Posterior vena cava (tissue), 2 donors: ENCODE data around the gene GRIN3A. TPM values are rescaled to one million over a fixed set of nuclear protein-coding genes. Genes with fewer than 3 reads are reported as not detected.

Experiments
- DNase-seq: peaks from one replicate; pipeline ENCODE4 v3.0.0-alpha.2; 2020; ENCODE audit warnings: low spot score
- intact Hi-C, 2 donors: fragments of 100-400 bp; cut with DNase I; formaldehyde crosslinking; loops; one replicate each; pipeline versions ENCODE4 v1.14.1 to v1.14.2; 2022 to 2023
- total RNA-seq, 2 donors: library from RNA; stranded (reverse); fragmentation: NEBNext Ultra II Directional; extraction: Animal tissue kit (Norgen Biotek cat#: 25700); gene quantifications; one replicate each; pipeline ENCODE4 v1.2.1, GENCODE V29; 2021
- donor health status: DM: yes; HTN: yes; CAD: no.
- donor health status: DM: yes; HTN: yes; CAD: no.

GRIN3A gene
- total RNA-seq, 2 donors from 2014 or later = 0.14 TPM; not detected in 1

DNA sequence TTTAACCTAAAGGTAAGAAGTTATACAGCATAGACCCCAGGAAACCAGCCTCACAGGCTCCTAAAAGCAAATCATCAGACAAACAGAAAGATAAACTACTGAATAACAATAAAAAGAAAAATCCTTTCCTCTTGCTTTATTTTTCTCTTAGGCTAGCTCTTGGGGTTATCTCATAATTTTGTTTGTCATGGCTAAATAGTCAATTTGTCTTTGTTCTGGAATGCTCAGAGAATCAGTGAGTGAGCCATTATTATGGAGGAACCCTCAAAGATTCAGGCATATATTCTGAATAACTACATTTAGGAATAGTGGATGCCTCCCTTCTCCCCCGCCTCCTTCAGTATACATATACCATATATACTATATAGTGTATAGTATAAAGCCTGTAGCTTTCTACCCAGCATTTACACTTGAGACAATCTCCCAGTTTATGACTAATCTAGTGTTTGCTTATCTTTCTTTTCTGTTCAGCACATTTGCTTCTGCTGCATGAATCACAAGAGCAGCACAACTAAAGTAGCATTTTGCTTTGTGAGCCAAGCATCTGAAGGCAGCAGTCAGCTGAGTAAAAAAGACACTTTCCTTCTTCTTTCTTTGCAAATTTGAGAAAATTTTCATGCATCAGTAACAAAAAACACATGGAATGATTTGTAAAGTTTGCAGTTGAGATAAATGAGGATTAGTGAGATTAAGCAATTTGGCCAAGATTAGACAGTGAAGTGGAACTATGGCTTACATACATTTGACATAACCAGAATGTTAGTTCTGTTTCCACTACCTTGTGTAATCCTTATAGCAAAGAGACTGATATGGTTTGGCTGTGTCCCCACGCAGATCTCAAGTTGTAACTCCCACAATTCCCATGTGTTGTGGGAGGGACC lies 98.4 kb downstream of the GRIN3A start:
- DNase-seq = no peak
- intact Hi-C loops = loop anchor here in 1 of 2 donors (5.0 kb wide), 1 partner anchor 108 kb away; the partner anchor contains the start of gene RNF20

DNA sequence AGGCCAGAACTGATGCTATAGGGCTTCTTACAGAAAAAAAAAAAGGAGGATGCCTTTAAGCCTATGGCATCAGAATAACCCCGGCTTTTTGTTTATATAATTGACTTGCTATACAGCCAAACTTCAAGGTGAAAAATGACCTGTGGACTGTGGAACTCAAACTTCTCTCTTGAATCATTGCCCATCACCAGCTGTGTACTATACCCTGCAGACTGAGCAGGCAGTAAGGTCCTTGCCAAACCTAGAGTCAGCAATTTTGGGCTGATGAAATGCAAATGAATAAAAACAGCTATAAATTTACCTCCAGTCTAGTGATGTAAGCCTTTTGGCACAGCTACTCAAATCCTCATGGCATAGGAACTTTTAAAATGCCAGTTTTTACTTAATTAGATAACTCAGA lies 99.1 kb downstream of the GRIN3A start:
- no peak for DNase-seq
- intact Hi-C loops = no loop called here

DNA sequence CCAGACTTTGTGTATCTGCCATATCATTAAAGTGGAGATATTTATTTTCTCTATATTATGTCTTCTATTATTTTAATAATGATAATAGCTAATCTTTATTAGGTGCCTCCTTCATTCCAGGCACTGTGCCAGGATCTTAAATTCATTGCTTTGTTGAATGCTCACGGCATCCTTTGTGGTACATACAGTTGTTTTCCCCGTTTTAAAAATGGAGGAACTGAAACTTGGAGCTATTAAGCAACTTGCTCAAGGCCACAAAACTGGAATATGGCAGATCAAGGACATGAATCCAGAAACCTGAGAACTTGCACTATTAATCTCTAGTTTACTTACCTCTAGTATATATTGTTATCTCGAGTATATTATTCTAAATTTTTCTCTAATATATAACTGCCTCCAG lies 102.2 kb downstream of the GRIN3A start:
- intact Hi-C loops = no loop called here
- no peak for DNase-seq

DNA sequence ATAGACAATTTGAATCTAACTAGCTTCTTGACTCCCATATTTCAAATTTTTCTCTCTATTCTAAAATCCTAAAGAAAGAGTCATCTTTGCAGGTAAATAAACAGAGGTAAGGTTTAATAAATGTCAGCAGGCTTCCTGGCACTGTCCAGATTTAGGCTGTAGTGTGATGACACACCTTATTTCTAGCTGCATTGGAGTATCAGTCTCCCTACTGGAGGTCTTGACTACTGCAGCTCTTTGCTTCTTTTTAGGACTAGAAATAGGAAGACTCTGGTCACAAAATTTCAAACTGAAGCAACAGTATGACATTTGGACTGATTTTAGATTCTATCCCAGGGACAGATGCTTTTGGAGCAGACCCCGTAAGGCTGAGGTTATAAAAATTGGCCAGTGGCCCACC lies 103.0 kb downstream of the GRIN3A start:
- DNase-seq = no peak
- intact Hi-C loops = no loop called here

DNA sequence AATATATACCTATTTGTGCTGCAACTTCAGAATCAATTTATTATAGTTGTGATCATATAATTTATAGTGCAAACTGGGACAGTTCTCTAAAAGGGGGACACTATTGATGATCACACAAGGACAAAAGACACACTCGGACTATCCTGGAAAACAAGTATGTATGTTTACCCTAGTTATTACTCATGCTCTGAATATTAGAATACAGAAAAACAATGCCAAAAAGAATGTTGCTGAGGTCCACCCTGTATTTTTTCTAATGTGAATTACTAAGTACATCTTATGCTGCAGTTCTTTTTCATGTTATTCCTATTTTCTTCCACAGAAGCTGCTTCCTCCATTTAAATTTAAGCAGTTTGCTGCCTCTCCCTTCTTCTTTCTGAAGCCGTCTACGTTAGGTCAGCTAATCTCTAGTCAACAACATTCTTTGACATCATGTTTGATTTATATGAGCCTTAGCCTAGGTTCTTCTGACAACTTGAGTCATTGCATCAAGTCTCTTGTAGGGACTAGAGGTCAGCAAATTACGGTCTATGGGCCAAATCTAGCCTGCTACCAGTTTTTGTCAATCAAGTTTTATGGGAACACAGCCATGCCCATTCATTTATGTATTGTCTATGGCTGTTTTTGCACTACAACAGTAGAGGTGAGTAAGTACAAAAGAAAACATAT lies 103.6 kb downstream of the GRIN3A start:
- no peak for DNase-seq
- intact Hi-C loops = no loop called here

DNA sequence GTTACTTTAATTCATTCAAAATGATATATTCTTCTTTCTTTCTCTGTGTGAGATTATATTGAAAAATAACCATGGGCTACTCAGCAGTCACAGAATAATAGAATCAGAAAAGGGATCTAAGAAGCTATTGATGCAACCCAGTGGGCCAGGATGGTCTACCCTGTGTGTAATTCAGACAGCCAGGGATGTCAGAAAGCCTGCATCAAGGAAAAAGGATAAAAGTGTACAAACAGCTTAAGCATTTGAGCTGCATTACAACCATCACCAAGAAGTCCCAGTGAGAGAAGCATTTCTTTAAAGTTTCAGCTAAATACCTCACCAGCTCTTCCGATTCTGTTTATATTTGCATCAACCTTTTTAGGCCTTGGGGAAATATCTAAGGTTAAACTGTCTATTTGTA lies 105.8 kb downstream of the GRIN3A start:
- no peak for DNase-seq
- intact Hi-C loops = no loop called here

DNA sequence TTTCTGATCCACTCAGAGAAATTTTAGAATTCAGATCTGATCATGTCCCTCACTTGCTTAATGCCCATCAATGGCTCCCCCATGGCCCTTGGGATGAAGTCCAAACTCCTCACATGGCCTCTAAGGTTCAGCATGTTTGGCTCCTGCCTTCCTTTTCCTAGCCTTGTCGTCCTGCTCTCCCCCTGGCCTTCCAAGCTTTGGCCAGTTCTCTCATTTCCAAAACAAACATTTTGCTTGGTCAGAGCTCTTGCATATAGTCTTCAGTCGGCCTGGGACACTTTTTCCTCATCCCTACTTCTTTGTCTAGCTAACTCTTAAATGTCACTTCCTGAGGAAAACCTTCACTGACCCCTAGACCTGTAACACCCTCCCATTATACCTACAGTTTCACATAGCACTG lies 106.6 kb downstream of the GRIN3A start:
- DNase-seq = no peak
- intact Hi-C loops = no loop called here

DNA sequence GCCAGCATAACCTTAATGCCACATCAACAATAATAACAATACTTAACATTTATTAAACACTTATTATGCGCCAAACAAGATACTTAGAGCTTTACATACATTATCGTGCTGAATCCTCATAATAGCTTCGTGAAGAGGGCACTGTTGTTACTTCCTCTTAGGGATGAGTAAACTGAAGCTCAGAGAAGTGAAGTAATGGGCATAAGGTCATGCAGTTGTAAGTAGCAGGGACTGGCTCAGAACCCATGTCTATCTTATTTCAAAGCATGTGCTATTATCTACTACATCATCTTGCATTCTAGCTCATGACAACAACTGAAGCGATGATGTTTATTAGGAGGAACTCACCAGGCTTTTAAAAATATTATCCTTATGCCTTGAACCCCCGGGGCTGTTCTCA lies 108.8 kb downstream of the GRIN3A start:
- intact Hi-C loops = no loop called here
- no peak for DNase-seq

DNA sequence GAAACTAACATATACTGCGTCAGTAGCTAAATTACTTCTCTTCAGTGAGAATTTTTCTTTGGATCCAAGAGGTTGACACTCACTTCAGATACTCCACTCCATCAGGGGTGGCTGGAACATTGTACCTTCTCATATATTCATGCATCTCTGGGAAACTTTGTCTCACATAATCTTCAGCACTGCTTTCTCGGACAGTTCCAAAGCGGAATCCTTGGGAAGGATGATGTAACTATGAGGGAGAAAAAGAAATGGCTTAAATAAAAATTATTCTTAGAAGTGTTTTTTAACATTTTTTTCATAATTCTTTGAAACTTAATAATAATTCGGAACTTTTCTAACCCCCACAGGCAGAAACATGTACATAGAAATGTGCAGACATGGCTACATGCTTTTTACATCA lies 110.3 kb downstream of the GRIN3A start:
- DNase-seq = no peak
- intact Hi-C loops = no loop called here

DNA sequence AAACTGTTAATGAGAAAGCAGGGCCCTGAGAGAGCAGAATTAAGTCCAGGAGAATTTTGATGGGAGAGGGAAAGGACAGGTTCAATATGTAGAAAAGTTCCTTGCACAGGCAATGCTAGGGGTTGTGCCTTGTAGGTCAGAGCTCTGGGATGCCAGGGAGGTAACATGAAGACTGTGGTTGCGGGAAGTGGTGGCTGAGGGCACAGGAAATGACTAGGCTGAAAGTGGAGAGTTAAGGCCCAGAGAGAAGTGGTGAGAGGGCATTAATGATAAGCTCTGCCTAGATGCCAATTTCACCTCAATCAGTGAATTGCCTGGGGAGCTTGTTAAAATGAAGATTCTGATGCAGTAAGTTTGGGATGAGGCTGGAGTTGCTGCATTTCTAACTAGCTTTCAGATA lies 112.2 kb downstream of the GRIN3A start:
- DNase-seq = no peak
- intact Hi-C loops = no loop called here

DNA sequence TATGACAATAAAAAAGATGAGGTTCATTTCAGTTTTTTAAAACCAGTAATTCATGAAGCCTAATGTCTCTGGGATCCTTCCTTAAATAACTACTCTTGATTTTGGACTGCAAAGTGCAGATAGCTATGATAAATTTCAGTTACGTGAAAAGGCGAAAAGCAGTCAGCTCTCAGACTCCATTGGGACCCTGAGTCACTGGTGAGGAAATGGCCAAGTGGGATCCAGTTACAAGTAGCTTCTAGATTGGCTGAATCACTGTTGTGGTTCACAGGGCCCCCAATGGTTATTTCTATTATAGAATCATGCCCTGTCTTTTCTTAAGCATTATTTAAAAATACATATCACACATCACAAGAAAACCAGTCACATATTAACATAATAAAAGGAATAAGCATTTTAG lies 112.6 kb downstream of the GRIN3A start:
- DNase-seq = no peak

DNA sequence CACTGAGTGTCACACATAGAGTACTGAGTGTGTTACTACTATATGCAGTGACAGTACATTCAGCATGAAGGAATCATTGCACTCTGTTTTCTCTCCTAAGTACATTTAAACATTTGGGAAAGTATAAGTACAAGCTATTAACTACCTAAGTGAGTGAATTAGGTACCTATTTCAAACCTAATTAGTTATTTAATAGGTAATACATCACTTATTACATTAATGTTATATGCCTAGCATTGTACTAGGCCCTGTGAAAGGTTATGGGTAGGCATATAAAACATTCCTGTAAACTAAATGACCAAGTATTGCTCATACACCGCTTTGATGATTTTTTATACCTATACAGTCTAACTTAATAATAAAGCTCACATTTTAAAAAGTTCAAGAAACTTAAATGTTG lies 118.0 kb downstream of the GRIN3A start:
- no peak for DNase-seq
- intact Hi-C loops = no loop called here

More for the DNA sequence above, 112.6 kb downstream of the GRIN3A start:
- intact Hi-C loops = no loop called here

DNA sequence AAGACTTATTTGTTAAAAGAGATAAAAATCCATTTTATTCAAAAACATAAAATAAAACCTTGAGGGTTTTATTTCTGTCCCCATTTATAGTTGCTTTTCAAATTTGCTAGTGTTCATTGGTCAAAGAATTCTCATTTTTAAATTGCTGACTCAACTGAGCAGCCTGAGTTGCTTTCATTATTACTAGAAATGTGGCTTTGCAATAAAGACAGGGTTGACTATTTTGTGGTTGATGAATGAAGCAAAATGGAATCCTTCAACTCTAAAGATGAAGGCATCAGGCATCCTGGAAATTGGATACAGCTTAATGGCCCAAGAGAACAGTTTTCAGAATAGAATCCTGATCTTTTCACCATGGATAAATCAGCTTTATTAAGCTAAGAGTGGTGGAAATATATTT lies 119.7 kb downstream of the GRIN3A start:
- no peak for DNase-seq
- intact Hi-C loops = no loop called here

DNA sequence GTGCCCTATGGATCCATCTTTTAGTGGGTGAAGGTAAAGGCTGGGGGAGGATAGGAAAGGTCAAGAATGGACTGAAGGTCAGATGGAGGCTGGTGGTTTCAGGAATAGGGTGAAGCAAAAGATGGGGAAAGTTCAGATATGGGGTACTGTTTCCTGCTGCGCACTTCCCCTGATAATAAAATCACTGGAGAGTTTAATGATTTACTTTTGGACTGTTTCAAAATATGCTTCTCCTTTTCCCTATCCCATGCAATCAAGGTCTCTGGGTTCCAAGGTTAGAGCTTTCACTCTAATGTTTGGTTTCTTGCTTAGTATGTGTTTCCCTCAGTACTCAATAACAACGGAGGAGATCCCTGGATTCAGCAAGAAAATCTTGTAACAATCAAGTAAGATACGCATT lies 132.9 kb downstream of the GRIN3A start:
- intact Hi-C loops = no loop called here
- no peak for DNase-seq

DNA sequence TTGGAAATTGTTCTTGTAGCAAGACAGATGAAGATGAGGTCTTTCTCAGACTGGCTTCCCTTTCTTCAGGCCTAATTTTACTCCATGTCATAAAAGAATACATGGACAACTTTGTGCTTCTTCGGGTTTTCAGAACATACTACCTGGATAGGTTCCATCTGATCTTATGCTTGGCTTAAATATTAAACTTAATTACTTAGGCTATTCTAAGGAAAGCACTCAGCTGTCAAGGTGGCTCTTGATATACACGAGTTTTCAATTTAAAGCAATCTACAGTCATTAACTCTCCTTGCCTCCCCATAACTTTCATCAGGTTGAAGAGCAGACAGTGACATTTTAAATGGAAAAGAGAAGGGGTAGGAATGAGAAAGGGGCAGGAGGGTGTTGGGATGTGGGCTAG lies 134.2 kb downstream of the GRIN3A start:
- intact Hi-C loops = no loop called here
- no peak for DNase-seq

DNA sequence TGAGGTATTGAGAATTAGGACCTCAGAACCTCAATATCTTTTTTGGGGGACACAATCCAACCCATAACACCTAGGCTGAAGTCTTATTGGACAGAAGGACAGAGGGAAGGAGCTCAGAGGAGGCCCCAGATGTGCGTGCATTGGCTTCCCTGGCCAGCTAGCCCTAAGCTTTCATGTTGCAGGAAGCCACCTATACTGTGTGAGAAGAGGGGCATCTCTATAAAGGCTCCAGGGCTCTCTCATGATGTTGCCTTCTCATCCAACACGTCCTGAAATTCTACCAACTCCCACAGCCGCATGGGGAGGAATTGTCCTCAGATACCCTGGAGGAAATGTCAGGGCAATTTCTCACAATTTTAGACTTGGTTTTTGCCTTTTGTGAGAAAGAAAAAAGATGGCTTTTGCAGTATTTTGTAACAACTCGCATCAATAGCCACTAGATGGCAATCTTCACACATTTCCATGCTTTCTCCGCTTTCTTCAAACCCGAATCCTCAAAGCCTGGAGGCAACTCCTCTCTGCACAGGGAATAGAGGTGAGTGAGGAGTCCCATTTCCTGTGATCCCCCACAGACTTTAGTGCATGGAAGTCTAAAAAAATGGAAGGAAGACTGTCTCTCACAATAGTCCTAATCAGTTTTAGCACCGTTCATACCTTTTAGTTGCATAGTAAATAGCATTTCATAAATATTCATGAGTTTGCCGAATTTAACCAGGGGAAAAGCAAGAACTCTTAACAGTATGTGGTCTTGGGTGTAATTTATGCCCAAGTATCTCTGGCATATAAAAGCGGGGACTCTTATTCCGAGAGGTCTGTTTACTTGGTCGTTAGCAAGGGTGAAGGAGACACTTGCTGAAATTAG lies 136.3 kb downstream of the GRIN3A start:
- DNase-seq = no peak
- intact Hi-C loops = no loop called here

DNA sequence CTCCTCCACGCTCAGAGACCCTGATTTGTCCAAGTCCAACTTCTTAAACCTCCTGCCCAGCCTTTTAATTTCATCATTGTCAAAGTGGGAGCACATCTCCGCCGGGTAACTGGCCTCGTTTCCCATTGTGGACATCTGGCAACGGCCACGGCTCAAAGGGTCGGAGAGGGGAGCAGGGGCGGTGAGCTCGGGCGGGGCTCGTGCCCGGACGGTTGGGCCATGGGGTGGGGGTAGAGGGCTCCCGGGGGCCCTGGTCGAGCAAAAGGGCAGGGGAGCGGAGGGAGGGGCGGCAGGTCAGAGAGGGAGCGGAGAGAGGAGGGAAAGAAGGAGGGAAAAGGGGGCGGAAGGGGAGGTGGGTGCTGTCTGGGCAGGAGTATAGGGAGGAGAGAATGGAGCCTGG lies 143.7 kb downstream of the GRIN3A start, which contains the start of gene PPP3R2:
Gene PPP3R2, minus strand, starts transcription at position 174 of the 400 bp plus-strand sequence. Its CDS starts 48 bp downstream, at position 126.
- intact Hi-C loops = no loop called here
- no peak for DNase-seq

DNA sequence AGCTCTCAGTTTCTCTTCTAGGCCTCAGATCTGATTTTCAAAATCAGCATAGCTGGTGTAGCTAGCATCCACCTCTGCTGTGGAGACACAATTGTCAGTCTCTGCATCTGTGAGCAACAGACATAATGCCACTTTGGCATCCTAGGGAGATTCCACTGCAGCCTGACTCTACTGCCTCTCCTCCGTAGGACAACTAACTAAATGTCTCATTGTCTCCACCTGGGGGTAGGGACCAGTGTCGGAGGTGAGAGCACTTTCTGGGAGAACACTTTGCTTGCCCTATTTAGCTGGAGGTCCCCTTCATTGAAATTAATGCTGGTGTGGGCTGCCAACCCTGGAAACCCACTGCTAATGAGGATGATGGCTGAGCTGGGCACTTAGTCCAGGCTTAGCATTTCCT lies 145.1 kb downstream of the GRIN3A start:
- intact Hi-C loops = no loop called here
- no peak for DNase-seq

DNA sequence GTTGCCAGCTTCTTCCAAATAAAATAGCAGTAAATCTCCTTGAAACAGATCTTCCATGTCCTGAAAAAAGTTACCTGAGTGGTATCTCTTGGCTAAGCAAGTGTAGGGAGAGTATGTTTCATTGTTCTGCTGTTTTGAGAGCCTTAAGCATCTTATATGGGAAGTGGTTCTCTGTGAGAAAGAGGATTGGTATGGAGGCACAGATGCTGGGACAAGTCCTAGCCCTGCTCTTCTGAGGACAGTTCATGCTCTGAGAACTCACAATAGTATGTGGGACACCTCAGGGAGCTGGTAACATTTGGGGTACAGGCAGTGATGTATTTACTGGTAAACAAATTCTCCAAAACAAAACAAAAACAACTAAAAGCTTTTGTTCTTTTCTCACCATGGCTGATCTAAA lies 145.7 kb downstream of the GRIN3A start:
- no peak for DNase-seq
- intact Hi-C loops = no loop called here
